WTC11 (cell line): ENCODE data around the gene ELAVL1. TPM values are rescaled to one million over a fixed set of nuclear protein-coding genes. Genes with fewer than 3 reads are reported as not detected.

Experiments used
- ATAC-seq: fragments of 200-7000 bp; cut with Tn5 transposase; 2 replicates; pipeline ENCODE4 v1.10.0; 2021; ENCODE audit warnings: mild to moderate bottlenecking, moderate library complexity
- CTCF ChIA-PET: fragments of 300-600 bp; sonication (Branson Sonifier 250); formaldehyde crosslinking; loops from one replicate; lab custom pipeline; 2021; ENCODE audit warnings: antibody characterized with exemption; lab: Charles Lee
- POLR2A ChIA-PET: fragments of 350-600 bp; sonication (Branson Sonifier 250); formaldehyde crosslinking; loops from one replicate; lab custom pipeline; 2021; ENCODE audit warnings: antibody characterized with exemption; lab: Charles Lee
- DNase-seq: peaks from one replicate; pipeline ENCODE4 v3.0.0; 2021; ENCODE audit warnings: low spot score
- H3K27ac Mint-ChIP-seq: 2 replicates; pipeline ENCODE4 v1.8.0; 2021; ENCODE audit warnings: mixed read lengths
- H3K27me3 Mint-ChIP-seq: 2 replicates; pipeline ENCODE4 v1.8.0; 2021; ENCODE audit warnings: low read depth, mild to moderate bottlenecking, moderate library complexity, mixed read lengths
- H3K36me3 Mint-ChIP-seq: 2 replicates; pipeline ENCODE4 v1.8.0; 2021; ENCODE audit warnings: mixed read lengths
- H3K4me1 Mint-ChIP-seq: 2 replicates; pipeline ENCODE4 v1.8.0; 2022; ENCODE audit warnings: mixed read lengths
- H3K4me3 Mint-ChIP-seq: 2 replicates; pipeline ENCODE4 v1.8.0; 2021; ENCODE audit warnings: mild to moderate bottlenecking, moderate library complexity, mixed read lengths
- H3K9me3 Mint-ChIP-seq: 2 replicates; pipeline ENCODE4 v1.8.0; 2021; ENCODE audit warnings: mixed read lengths
- CREB1 ChIP-seq: sonication (generic); formaldehyde crosslinking; IDR thresholded peaks from 2 replicates; pipeline ENCODE4 v1.8.0; 2023; ENCODE audit warnings: mild to moderate bottlenecking, missing genetic modification reagents
- EMX1 ChIP-seq: fragments of 250-450 bp; sonication (Bioruptor Pico); IDR thresholded peaks from 2 replicates; pipeline ENCODE4 v1.8.0; 2021; ENCODE audit warnings: mild to moderate bottlenecking
- HMGA2 ChIP-seq: fragments of 250-450 bp; sonication (Bioruptor Pico); IDR thresholded peaks from 2 replicates; pipeline ENCODE4 v1.4.0; 2021; ENCODE audit warnings: mild to moderate bottlenecking, moderate library complexity
- MXD4 ChIP-seq: fragments of 250-450 bp; sonication (Bioruptor Pico); IDR thresholded peaks from 2 replicates; pipeline ENCODE4 v1.8.0; 2021; ENCODE audit warnings: mild to moderate bottlenecking, moderate library complexity, borderline replicate concordance
- NR3C1 ChIP-seq: sonication (generic); formaldehyde crosslinking; conservative IDR thresholded peaks from 2 replicates; pipeline ENCODE4 v1.8.1; 2023; ENCODE audit warnings: low read depth, mild to moderate bottlenecking, missing genetic modification reagents
- OVOL2 ChIP-seq: fragments of 250-450 bp; sonication (Bioruptor Pico); IDR thresholded peaks from 2 replicates; pipeline ENCODE4 v1.9.0; 2021; ENCODE audit warnings: mild to moderate bottlenecking, borderline replicate concordance
- total RNA-seq: library from RNA; stranded (reverse); gene quantifications from 3 replicates; pipeline ENCODE4 v1.2.3, GENCODE V29; 2021
- TF ChIP-seq, protein P1 (sequence below): sonication (generic); formaldehyde crosslinking; IDR thresholded peaks from 2 replicates; pipeline ENCODE4 v1.8.1; 2022; ENCODE audit warnings: mild to moderate bottlenecking, moderate library complexity, missing genetic modification reagents
- TF ChIP-seq, protein P2 (sequence below): sonication (generic); formaldehyde crosslinking; IDR thresholded peaks from 2 replicates; pipeline ENCODE4 v1.8.1; 2023; ENCODE audit warnings: mild to moderate bottlenecking, missing genetic modification reagents, borderline replicate concordance
- TF ChIP-seq, protein P3 (sequence below): fragments of 250-450 bp; sonication (Bioruptor Pico); IDR thresholded peaks from 2 replicates; pipeline ENCODE4 v1.9.0; 2021; ENCODE audit warnings: mild to moderate bottlenecking, borderline replicate concordance
- TF ChIP-seq, protein P4 (sequence below): fragments of 250-450 bp; sonication (Bioruptor Pico); IDR thresholded peaks from 2 replicates; pipeline ENCODE4 v1.9.0; 2021; ENCODE audit warnings: moderate library complexity, mild to moderate bottlenecking, inconsistent platforms, borderline replicate concordance
- TF ChIP-seq, protein P5 (sequence below): fragments of 250-450 bp; sonication (Bioruptor Pico); IDR thresholded peaks from 2 replicates; pipeline ENCODE4 v2.1.2; 2022; ENCODE audit warnings: mild to moderate bottlenecking, moderate library complexity

Gene ELAVL1
- total RNA-seq, 1 experiment from 2014 or later: 160 TPM

DNA sequence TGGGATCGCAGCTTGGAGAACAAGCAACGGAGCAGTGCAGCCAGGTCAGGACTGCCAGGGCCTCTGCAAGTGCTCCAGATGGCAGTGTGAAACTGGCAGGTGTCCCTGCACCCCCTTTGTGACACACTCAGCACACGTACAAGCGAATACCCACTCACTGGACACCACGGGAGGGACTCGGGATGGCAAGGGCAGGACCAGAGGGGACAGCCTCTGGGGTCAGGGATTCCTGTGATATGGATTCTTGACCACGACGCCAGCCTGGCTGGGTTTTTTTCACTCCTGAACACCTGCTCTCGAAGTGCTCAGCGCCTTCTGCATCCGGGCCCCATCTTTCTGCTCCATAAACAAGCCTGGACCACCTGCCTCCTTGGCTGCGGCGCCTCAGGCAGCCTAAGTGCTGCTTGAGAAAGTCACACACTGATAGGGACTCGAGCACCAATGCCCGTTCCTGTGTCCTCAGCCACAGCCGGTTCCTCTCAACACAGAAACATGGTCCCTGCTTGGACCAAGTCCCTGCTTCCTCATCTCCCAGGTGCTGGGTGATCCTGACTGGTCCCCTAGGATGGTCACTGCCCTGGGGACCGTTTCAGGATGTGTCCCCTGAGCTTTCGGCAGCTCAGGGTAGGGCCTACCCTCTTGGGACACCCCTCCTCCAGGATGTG lies 22.0 kb downstream of the ELAVL1 start (continued):
- TF ChIP-seq, protein P1, sequence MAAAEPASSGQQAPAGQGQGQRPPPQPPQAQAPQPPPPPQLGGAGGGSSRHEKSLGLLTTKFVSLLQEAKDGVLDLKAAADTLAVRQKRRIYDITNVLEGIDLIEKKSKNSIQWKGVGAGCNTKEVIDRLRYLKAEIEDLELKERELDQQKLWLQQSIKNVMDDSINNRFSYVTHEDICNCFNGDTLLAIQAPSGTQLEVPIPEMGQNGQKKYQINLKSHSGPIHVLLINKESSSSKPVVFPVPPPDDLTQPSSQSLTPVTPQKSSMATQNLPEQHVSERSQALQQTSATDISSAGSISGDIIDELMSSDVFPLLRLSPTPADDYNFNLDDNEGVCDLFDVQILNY (CRISPR knock-in tag): no peak

DNA sequence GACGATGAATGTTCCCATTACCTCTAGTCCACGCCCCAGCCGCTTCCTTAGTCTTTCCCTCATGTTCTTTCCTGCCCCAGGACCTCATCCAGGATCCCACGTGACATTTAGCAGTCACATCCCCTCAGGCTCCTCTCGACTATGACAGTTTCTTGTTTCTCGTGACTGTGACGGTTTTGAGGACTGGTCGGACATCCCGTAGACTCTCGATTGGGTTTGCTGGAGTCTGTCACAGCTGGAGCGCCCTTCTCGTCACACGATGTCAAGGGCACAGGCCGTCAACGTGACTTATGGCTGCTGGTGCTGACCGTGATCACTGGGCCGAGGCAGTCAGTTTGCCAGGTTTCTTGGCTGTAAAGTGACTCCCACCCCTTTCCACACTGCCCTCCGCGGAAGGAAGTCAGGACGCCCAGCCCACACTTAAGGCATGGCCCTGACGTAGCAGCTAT lies 22.8 kb downstream of the ELAVL1 start:
- peak overlapping the region; percentile 46 for H3K27ac Mint-ChIP-seq
- DNase-seq: no peak
- no peaks in the 10 kb centered on the region for H3K9me3 Mint-ChIP-seq
- no peaks in the 10 kb centered on the region for H3K4me1 Mint-ChIP-seq
- no peak overlapping the region for H3K4me3 Mint-ChIP-seq
- ATAC-seq: no peak
- peaks cover 52% of the 10 kb centered on the region for H3K36me3 Mint-ChIP-seq
- CTCF ChIA-PET: interaction anchor here (1.0 kb wide), 1 partner anchor 39 kb away, joined by 4 read pairs; the partner anchor contains the start of gene TIMM44
- no peak for TF ChIP-seq OVOL2 (CRISPR knock-in tag)
- no peak for TF ChIP-seq MXD4 (CRISPR knock-in tag)
- no peak for TF ChIP-seq EMX1 (CRISPR knock-in tag)
- TF ChIP-seq CREB1 (CRISPR knock-in tag): no peak
- TF ChIP-seq, protein P2, sequence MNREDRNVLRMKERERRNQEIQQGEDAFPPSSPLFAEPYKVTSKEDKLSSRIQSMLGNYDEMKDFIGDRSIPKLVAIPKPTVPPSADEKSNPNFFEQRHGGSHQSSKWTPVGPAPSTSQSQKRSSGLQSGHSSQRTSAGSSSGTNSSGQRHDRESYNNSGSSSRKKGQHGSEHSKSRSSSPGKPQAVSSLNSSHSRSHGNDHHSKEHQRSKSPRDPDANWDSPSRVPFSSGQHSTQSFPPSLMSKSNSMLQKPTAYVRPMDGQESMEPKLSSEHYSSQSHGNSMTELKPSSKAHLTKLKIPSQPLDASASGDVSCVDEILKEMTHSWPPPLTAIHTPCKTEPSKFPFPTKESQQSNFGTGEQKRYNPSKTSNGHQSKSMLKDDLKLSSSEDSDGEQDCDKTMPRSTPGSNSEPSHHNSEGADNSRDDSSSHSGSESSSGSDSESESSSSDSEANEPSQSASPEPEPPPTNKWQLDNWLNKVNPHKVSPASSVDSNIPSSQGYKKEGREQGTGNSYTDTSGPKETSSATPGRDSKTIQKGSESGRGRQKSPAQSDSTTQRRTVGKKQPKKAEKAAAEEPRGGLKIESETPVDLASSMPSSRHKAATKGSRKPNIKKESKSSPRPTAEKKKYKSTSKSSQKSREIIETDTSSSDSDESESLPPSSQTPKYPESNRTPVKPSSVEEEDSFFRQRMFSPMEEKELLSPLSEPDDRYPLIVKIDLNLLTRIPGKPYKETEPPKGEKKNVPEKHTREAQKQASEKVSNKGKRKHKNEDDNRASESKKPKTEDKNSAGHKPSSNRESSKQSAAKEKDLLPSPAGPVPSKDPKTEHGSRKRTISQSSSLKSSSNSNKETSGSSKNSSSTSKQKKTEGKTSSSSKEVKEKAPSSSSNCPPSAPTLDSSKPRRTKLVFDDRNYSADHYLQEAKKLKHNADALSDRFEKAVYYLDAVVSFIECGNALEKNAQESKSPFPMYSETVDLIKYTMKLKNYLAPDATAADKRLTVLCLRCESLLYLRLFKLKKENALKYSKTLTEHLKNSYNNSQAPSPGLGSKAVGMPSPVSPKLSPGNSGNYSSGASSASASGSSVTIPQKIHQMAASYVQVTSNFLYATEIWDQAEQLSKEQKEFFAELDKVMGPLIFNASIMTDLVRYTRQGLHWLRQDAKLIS (CRISPR knock-in tag): no peak
- TF ChIP-seq, protein P3, sequence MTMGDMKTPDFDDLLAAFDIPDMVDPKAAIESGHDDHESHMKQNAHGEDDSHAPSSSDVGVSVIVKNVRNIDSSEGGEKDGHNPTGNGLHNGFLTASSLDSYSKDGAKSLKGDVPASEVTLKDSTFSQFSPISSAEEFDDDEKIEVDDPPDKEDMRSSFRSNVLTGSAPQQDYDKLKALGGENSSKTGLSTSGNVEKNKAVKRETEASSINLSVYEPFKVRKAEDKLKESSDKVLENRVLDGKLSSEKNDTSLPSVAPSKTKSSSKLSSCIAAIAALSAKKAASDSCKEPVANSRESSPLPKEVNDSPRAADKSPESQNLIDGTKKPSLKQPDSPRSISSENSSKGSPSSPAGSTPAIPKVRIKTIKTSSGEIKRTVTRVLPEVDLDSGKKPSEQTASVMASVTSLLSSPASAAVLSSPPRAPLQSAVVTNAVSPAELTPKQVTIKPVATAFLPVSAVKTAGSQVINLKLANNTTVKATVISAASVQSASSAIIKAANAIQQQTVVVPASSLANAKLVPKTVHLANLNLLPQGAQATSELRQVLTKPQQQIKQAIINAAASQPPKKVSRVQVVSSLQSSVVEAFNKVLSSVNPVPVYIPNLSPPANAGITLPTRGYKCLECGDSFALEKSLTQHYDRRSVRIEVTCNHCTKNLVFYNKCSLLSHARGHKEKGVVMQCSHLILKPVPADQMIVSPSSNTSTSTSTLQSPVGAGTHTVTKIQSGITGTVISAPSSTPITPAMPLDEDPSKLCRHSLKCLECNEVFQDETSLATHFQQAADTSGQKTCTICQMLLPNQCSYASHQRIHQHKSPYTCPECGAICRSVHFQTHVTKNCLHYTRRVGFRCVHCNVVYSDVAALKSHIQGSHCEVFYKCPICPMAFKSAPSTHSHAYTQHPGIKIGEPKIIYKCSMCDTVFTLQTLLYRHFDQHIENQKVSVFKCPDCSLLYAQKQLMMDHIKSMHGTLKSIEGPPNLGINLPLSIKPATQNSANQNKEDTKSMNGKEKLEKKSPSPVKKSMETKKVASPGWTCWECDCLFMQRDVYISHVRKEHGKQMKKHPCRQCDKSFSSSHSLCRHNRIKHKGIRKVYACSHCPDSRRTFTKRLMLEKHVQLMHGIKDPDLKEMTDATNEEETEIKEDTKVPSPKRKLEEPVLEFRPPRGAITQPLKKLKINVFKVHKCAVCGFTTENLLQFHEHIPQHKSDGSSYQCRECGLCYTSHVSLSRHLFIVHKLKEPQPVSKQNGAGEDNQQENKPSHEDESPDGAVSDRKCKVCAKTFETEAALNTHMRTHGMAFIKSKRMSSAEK (CRISPR knock-in tag): no peak
- TF ChIP-seq, protein P4, sequence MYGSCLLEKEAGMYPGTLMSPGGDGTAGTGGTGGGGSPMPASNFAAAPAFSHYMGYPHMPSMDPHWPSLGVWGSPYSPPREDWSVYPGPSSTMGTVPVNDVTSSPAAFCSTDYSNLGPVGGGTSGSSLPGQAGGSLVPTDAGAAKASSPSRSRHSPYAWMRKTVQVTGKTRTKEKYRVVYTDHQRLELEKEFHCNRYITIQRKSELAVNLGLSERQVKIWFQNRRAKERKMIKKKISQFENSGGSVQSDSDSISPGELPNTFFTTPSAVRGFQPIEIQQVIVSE (CRISPR knock-in tag): no peak
- TF ChIP-seq NR3C1 (CRISPR knock-in tag): no peak
- TF ChIP-seq, protein P5, sequence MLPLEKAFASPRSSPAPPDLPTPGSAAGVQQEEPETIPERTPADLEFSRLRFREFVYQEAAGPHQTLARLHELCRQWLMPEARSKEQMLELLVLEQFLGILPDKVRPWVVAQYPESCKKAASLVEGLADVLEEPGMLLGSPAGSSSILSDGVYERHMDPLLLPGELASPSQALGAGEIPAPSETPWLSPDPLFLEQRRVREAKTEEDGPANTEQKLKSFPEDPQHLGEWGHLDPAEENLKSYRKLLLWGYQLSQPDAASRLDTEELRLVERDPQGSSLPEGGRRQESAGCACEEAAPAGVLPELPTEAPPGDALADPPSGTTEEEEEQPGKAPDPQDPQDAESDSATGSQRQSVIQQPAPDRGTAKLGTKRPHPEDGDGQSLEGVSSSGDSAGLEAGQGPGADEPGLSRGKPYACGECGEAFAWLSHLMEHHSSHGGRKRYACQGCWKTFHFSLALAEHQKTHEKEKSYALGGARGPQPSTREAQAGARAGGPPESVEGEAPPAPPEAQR (CRISPR knock-in tag): no peak
- no peak for TF ChIP-seq HMGA2 (CRISPR knock-in tag)
- POLR2A ChIA-PET: no interaction called here
- no peaks in the 10 kb centered on the region for H3K27me3 Mint-ChIP-seq
